Testis (tissue), 2 donors: ENCODE results near the gene NFATC2.

ENCODE experiments used
- CTCF ChIP-seq, 3 experiments: fragments of 450-650 bp in 2 of 3; fragments of 200-600 bp in 1 of 3; sonication (generic) in 1 of 3; IDR thresholded peaks; one replicate each; pipeline ENCODE4 v1.5.1; 2016 to 2019; ENCODE audit warnings: antibody characterized with exemption in 3 of 3, mild to moderate bottlenecking in 2 of 3, moderate library complexity in 1 of 3
- POLR2A ChIP-seq: fragments of 450-650 bp; IDR thresholded peaks from one replicate; pipeline ENCODE4 v1.6.1; 2017; ENCODE audit warnings: antibody characterized with exemption, mild to moderate bottlenecking, moderate library complexity

- TF ChIP-seq CTCF (IDR thresholded peaks at IDR 0.05) (no peak), POLR2A (no peak)
Observed at GRCh38 chr20:51376111-51376510, 166.4 kb downstream of the NFATC2 start.
